Activated naive CD8-positive, alpha-beta T cell treated with anti-CD3 and anti-CD28 coated beads for 36 hours (primary cell): ENCODE results near the gene SRSF4. TPM values are rescaled to one million over a fixed set of nuclear protein-coding genes. Genes with fewer than 3 reads are reported as not detected.

Experiments used
- DNase-seq: peaks from one replicate; pipeline ENCODE4 v3.0.0; 2021
- H3K27ac Mint-ChIP-seq: one replicate; pipeline ENCODE4 v1.8.0; 2022; ENCODE audit warnings: mild to moderate bottlenecking, moderate library complexity, mixed read lengths
- H3K27me3 Mint-ChIP-seq: one replicate; pipeline ENCODE4 v1.8.0; 2022; ENCODE audit warnings: mild to moderate bottlenecking, mixed read lengths
- H3K36me3 Mint-ChIP-seq: one replicate; pipeline ENCODE4 v1.8.0; 2021; ENCODE audit warnings: mild to moderate bottlenecking, mixed read lengths
- H3K4me1 Mint-ChIP-seq: one replicate; pipeline ENCODE4 v1.8.0; 2021; ENCODE audit warnings: mixed read lengths
- H3K4me3 Mint-ChIP-seq: one replicate; pipeline ENCODE4 v1.8.0; 2022; ENCODE audit warnings: mild to moderate bottlenecking, moderate library complexity, mixed read lengths
- H3K9me3 Mint-ChIP-seq: one replicate; pipeline ENCODE4 v1.8.0; 2022; ENCODE audit warnings: mixed read lengths
- total RNA-seq, 2 experiments: library from RNA; stranded (reverse); gene quantifications; one replicate each; pipeline ENCODE4 v1.2.3, GENCODE V29; 2021

Gene SRSF4
- total RNA-seq, 2 experiments from 2014 or later: 113 to 114 TPM

DNA sequence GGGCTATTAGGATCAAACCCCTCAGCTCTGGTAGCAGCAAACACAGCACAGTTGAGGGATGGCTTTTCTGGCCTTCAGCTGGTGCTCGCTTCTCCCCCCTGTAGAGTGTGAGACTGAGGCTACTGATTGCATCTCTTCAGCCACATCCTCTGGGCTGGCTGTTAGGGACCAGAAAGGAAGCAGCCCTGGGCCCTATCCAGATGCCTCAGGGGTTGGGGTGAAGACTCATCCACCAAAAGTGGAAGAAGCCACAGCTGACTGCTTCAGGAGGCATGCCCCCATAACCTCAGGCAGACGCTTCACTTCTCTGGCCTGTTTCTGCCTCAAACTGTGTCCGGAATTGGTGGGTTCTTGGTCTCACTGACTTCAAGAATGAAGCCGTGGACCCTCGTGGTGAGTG is 51.8 kb downstream of the SRSF4 start:
- H3K4me1 Mint-ChIP-seq: peaks cover 4% of the 10 kb centered on the region
- peaks cover 28% of the 10 kb centered on the region for H3K27me3 Mint-ChIP-seq
- H3K4me3 Mint-ChIP-seq: no peak overlapping the region
- no peaks in the 10 kb centered on the region for H3K9me3 Mint-ChIP-seq
- no peak for DNase-seq
- no peaks in the 10 kb centered on the region for H3K36me3 Mint-ChIP-seq
- H3K27ac Mint-ChIP-seq: no peak overlapping the region

DNA sequence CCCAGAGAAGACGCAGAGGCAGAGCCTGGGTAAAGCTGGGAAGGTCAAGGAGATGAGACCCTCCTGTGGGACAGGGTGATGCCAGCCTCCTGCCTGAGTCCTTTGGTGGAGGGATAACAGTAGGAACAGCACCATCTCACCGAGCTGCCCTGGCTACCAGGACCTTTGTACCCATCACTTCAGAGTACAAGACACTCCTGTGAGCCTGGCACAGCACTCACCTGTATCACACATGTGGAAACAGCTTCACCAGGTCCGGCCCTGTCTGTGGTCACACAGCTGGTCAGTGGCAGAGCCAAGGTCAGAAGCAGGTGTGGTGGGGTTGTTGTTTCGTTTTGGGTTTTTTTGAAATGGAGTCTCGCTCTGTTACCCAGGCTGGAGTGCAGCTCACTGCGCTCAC is 53.0 kb downstream of the SRSF4 start:
- Mint-ChIP-seq H3K27ac (no peak overlapping the region), H3K4me1 (peaks cover 4% of the 10 kb centered on the region), H3K27me3 (peaks cover 28% of the 10 kb centered on the region), H3K9me3 (no peaks in the 10 kb centered on the region), H3K4me3 (no peak overlapping the region), H3K36me3 (no peaks in the 10 kb centered on the region)
- no peak for DNase-seq

DNA sequence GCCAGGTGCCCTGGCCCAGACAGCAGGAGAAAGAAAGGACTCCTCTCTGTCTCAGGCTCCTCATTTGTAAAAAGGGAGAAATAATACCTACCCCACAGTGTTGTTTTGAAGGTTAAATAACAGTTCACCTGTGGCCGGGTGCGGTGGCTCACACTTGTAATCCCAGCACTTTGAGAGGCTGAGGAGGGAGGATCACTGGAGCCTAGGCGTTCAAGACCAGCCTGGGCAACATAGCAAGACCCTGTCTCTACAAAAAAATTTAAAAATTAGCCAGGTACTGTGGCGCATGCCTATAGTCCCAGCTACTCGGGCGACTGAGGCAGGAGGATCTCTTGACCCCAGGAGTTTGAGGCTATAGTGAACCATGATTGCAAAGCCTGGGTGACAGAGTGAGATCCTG is 55.5 kb downstream of the SRSF4 start:
- Mint-ChIP-seq H3K4me3 (peak overlapping the region; percentile 70), H3K36me3 (no peaks in the 10 kb centered on the region), H3K4me1 (peaks cover 4% of the 10 kb centered on the region), H3K9me3 (no peaks in the 10 kb centered on the region), H3K27me3 (peaks cover 29% of the 10 kb centered on the region), H3K27ac (no peak overlapping the region)
- no peak for DNase-seq

DNA sequence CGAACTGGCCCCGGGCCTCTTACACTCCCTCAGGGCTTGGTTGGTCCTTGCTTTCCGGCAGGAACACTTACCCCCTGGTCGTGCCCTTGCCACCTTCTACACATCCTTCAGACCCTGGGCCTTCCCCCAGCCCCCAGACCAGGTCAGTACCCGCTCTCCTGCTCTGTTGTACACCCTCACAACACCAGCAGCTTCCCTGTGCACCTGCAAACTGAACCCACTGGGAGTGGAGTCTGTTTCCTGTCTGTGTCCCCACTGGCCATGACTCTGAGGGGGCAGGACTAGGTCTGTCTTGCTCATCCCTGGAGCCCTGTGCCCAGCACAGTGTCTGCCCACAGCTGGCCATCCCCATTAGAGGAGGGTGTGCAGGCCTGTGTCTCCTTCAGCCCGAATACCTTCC is 55.9 kb downstream of the SRSF4 start:
- peaks cover 4% of the 10 kb centered on the region for H3K4me1 Mint-ChIP-seq
- peaks cover 29% of the 10 kb centered on the region for H3K27me3 Mint-ChIP-seq
- H3K4me3 Mint-ChIP-seq: peak overlapping the region; percentile 70
- H3K9me3 Mint-ChIP-seq: no peaks in the 10 kb centered on the region
- no peaks in the 10 kb centered on the region for H3K36me3 Mint-ChIP-seq
- no peak for DNase-seq
- peak overlapping the region; percentile 42 for H3K27ac Mint-ChIP-seq

DNA sequence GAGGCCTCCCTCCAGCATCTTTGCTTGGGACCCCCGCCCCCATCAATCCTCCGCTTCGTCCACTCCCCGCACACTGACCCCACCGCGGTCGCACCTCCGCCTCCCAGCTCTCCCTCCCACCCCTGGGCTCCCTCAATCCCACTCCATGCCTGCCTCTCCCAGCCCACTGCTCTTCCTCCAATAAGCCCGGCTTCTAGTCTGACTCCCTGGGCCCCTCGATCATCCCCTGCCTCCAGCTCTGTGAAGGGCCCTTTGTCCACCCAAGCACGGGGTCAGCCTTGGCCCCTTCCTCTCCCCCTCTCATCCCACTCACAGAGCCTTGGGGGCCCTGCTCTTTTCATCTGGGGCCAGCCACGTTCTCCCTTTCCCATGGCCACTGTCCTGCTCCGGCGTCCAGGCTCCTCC is 56.5 kb downstream of the SRSF4 start:
- no peaks in the 10 kb centered on the region for H3K9me3 Mint-ChIP-seq

DNA sequence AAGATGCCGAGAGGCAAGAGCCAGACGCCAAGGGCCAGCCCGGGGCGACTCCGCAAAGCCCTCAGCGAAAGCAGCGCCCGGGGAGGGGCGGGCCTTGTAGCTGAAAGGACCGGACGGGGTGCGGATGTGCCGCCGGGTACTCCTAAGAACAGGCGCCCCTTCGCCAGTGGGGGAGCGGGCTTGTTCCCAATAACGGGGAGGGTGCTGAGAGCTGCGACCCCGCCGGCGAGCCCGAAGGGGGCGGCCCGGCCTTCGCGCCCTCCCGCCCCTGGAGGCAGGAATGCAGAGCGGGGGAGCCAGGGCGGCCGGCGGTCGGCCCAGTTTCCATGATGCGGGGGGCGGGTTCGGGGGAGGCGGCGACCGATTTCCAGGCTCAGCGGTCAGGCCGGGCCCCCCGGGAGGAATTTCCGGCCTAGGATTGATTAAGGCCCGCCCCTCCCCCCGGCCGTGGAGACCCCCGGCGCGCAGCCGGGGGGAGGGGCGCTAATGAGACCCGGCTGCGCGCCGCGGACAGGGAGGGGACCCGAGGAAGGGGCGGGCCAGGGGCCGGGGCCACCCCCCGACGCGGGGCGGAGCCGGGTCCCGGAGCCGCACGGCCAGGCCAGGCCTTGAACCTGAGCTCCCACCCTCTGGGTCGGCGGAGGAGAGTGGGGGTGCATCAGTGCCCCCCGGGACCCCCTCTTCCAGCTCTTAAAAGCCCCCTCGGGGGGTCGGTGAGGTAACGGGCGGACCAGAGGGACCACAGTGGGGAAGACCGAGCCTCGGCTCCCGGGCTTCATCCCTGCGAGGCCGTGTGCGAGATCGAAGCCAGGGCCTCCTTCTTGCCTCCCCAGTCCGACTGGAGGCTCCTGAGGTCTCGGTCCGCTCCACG is 57.1 kb downstream of the SRSF4 start:
- DNase-seq: peak; percentile 80
- peak overlapping the region; percentile 77 for H3K4me3 Mint-ChIP-seq
- H3K27me3 Mint-ChIP-seq: peaks cover 29% of the 10 kb centered on the region
- peaks cover 4% of the 10 kb centered on the region for H3K4me1 Mint-ChIP-seq
- no peaks in the 10 kb centered on the region for H3K9me3 Mint-ChIP-seq
- peaks cover 2% of the 10 kb centered on the region for H3K36me3 Mint-ChIP-seq
- no peak overlapping the region for H3K27ac Mint-ChIP-seq

More for the DNA sequence above, 56.5 kb downstream of the SRSF4 start:
- H3K27ac Mint-ChIP-seq: peak overlapping the region; percentile 42
- peak overlapping the region; percentile 70 for H3K4me3 Mint-ChIP-seq
- H3K4me1 Mint-ChIP-seq: peaks cover 4% of the 10 kb centered on the region
- no peak for DNase-seq
- peaks cover 29% of the 10 kb centered on the region for H3K27me3 Mint-ChIP-seq
- no peaks in the 10 kb centered on the region for H3K36me3 Mint-ChIP-seq

DNA sequence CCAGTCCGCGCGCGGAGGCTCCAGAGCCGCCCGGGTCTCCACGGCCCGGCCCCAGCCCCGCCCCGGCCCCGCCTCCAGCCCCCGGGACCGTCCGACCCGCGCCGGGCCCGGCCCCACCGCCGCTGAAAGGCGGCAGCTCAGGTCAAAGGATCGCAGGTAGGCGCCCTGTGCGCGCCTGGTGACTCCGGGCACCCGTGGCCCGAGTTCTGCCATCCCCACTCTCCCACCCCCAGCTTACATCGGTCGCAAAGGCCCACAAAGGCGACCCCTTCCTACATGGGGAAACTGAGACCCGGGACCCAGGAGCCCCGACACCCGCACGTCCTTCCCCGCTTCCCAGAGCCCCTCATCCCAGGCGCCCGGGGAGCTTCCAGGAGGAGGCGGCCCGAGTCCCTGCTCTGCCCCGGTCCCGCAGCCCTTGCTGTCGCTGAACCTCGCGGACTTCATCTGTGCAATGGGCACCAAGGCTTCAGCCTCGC is 57.8 kb downstream of the SRSF4 start, which contains the start of gene TMEM200B:
TMEM200B (minus strand) TSS at position 17 of the 479 bp plus-strand sequence. CDS start 2,075 bp downstream, outside the sequence.
- peak; percentile 25 for DNase-seq
- Mint-ChIP-seq H3K4me3 (peak within 1 kb of the TSS; percentile 77), H3K9me3 (no peaks in the 10 kb centered on the region), H3K27me3 (peaks cover 29% of the 10 kb centered on the region), H3K27ac (no peak within 1 kb of the TSS), H3K36me3 (peaks cover 4% of the 10 kb centered on the region), H3K4me1 (peaks cover 4% of the 10 kb centered on the region)

DNA sequence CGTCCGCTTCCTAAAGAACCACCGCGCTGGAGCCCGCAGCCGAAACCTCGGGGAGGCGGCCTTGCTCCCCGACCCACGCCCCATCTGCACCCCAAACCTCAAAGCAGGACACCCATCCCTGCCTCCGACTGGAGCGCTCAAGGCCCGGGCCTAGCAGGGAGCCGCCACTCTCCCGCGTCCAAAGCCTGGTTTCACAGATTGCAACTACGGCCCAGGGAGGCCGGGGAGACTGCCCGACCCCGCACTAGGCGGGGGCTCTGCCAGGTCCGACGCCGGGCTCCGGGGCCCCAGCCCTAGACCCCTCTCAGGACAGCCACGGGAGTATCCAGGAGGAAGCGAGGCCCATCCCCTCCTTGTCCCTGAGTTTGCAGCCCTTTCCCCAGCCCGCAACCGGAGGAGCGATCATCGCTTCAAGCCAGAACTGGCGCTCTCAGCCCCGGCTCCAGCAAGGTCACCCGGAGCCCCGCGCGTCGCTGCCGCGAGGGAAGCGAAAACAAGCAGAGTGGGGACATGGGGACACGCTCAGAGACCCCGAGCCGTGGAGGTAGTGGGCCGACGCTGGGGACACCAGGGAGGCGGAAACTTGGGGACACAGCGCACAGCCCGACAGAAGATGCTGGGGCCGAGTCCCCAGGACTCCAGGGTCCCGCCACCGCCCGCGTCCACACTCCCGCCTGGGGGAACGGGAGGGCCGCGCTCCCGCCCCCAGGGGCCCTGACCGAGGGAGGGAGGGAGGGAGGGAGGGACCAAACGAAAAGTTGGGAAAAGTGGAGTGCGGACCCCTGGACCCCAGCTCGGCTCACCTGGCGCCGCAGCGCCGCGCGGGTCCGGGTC is 58.4 kb downstream of the SRSF4 start:
- Mint-ChIP-seq H3K4me3 (peak overlapping the region; percentile 65), H3K36me3 (peaks cover 4% of the 10 kb centered on the region), H3K27ac (no peak overlapping the region), H3K4me1 (peaks cover 4% of the 10 kb centered on the region), H3K27me3 (peaks cover 29% of the 10 kb centered on the region), H3K9me3 (no peaks in the 10 kb centered on the region)
- peak; percentile 43 for DNase-seq

DNA sequence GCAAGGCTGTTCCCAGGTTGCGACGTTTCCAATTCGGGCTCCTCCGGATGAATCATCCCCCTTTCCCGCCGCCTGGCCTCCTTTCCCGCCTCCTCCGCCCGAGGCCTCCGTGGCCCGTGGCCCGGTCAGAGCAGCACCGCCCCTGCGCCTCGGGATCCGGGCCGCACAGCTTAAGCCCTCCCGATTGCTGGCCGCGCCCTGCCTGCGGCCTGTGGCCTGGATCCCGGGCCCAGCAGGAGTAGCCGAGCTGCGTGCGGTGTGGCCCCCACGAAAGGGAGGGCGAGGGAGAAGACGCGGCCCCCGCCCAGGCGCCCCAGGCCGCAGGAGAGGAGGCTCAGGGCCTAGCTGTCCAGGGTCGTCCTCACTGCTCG is 59.0 kb downstream of the SRSF4 start:
- Mint-ChIP-seq H3K4me3 (peak overlapping the region; percentile 65), H3K27me3 (peaks cover 29% of the 10 kb centered on the region), H3K9me3 (no peaks in the 10 kb centered on the region), H3K36me3 (peaks cover 4% of the 10 kb centered on the region), H3K4me1 (peaks cover 4% of the 10 kb centered on the region), H3K27ac (no peak overlapping the region)
- DNase-seq: no peak

DNA sequence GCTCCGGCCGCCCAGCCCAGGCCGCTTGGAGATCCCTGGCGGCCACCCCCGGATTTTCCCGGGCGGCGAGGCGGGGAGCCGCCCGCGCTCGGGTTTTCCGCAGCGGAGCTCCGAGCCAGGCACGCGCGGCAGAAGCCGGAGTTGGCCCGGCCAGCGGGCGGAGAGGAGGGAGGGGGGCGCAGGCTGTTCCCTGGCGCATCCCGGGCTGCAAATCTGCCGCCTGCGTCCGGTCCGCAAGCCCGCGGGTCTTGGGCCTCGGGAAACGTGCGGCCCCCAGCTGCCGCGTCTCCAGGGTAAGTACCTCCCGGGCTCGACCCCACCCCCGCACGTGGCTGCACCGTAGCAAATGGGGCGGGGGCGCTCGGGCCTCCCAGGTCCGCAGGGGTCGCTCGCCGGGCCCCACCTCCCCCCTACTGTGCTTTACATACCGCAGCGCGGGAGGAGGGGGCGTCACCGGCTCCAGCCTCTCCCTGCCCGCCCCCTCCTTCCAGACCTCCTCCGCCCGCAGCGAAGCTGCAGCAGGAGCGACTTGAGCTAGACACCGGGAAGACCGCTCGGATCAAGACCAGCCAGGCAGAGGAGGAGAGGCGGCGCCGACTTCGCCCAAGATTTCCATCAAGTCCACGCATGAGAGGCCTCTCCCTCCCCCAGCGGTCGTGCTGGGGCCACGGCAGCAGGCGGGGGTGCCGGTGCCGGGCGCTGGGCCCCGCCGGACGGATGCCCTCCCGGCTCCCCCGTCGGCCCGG is 59.6 kb downstream of the SRSF4 start:
- Mint-ChIP-seq H3K27me3 (peaks cover 29% of the 10 kb centered on the region), H3K4me1 (peaks cover 4% of the 10 kb centered on the region), H3K9me3 (no peaks in the 10 kb centered on the region), H3K36me3 (peaks cover 8% of the 10 kb centered on the region), H3K27ac (no peak overlapping the region), H3K4me3 (peak overlapping the region; percentile 52)
- no peak for DNase-seq

DNA sequence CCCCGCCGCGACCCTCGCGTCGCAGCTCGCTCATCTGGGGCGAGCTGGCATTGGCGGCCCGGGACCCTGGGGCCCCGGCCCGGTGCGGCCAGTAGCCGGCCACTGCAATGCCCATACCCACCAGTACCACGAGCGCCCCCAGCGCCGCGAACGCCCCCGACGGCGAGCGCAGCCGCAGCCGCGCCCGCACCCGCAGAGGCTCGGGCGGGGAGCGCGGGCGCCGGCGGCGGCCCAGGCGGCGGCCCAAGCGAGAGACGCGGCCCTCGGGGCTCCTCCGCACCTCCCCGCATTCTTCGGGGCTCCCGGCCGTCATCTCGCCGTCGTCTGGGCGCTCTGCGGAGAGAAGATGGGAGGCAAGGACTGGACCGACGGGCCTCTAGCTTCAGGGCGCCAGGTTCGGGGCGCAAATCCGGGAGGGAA is 60.2 kb downstream of the SRSF4 start:
- DNase-seq: no peak
- Mint-ChIP-seq H3K36me3 (peaks cover 11% of the 10 kb centered on the region), H3K4me1 (peaks cover 4% of the 10 kb centered on the region), H3K4me3 (no peak overlapping the region), H3K27me3 (peaks cover 25% of the 10 kb centered on the region), H3K9me3 (no peaks in the 10 kb centered on the region), H3K27ac (no peak overlapping the region)

DNA sequence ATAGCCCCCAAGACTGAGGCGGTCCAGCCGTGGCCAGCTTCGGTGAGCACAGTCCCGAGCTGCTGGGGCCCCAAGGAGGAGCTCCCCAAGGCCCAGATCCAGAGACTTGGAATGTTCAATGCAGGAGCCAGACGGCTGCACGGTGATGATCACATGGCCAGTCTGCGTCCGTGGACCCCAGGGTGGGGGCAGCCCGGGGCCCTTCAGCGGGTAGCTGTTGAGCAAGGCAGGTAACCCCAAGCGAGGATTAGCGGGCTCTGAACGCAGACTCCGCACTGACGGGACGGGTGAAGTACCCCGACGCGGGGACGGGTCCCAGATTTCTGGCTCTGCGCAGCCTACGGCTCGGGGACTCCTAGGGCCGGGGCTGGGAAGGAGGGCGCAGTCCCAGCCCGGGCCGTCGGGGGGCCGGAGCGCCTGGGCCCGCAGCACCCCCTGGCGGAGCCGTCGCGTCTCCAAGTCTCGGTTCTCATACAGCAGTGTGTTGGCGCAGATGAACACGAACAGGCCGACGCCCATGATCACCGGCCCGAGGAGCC is 60.7 kb downstream of the SRSF4 start:
- peak; percentile 81 for DNase-seq
- Mint-ChIP-seq H3K9me3 (no peaks in the 10 kb centered on the region), H3K36me3 (peaks cover 11% of the 10 kb centered on the region), H3K27me3 (peaks cover 23% of the 10 kb centered on the region), H3K27ac (no peak overlapping the region), H3K4me1 (peaks cover 4% of the 10 kb centered on the region), H3K4me3 (no peak overlapping the region)

DNA sequence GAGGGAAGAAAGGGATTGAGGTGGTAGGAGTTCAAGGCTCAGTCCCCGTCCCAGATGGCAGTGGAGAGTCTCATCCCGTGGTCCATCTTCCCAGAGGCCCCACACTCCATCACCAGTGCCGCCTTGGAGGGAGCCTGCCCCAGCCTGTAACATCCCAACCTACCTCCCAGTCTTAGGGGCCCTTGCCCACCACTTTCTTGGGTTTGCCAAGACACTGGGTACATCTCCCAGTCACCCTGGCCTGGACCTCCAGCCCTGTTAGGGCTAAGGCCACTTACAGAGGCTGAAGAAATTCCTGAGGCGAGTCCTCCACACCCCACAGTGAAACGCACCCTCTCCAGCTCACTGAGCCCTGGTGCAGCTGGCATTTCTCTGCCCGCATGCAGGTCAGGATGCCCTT is 61.3 kb downstream of the SRSF4 start:
- Mint-ChIP-seq H3K27me3 (peaks cover 16% of the 10 kb centered on the region), H3K36me3 (peaks cover 11% of the 10 kb centered on the region), H3K27ac (no peak overlapping the region), H3K9me3 (no peaks in the 10 kb centered on the region), H3K4me1 (peaks cover 2% of the 10 kb centered on the region), H3K4me3 (no peak overlapping the region)
- no peak for DNase-seq

DNA sequence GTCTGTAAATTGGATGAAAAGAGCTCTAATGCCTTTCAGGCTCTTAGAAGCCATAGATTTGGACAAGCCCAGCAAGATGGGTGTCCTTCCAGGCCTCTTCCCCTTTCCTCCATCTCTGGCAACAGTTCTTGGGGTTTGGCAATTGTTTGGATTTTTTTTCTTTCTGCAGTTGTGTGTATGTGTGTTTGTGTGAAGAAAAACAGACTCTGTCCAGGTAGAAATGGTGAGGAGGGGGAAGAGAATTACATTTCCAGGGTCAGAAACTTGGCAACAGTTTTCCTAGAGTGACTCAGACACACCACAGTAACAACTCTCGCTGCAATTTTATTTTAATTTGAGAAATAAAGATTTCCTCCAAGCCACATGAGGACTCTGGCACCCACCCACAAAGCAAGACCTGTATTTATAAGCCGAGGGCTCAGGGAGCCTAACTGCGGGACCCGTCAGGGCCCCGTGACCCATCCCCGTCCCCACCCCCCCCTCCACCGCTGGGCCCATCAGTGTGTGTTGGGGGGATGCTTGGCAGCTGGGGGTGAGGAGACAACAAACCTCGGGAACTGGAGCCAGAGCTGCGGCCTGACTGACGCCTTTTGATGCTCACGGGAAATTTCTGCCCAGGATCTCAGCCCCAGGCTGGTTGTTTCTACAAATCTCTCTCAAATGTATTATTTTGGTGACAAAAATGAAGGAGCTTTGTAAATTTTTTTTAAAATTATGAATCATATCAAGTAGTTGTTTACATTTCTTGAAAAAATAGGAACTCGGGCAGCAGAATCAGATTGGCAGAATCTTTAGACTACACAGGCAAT is 62.4 kb downstream of the SRSF4 start:
- H3K4me1 Mint-ChIP-seq: no peaks in the 10 kb centered on the region
- peaks cover 13% of the 10 kb centered on the region for H3K27me3 Mint-ChIP-seq
- H3K4me3 Mint-ChIP-seq: no peak overlapping the region
- peaks cover 11% of the 10 kb centered on the region for H3K36me3 Mint-ChIP-seq
- H3K9me3 Mint-ChIP-seq: no peaks in the 10 kb centered on the region
- DNase-seq: no peak
- H3K27ac Mint-ChIP-seq: no peak overlapping the region
